Measurements from ENCODE around the gene ZNF556.
"Not testable (repeated sequence)": the region's sequence is repeated elsewhere in the genome, so short reads cannot be mapped to it uniquely, and the experiment has no call there.

Gene ZNF556

GRCh38 chr19:2854849-2855248 is 12.3 kb upstream of the ZNF556 start:
- no peak for DNase-seq

DNA sequence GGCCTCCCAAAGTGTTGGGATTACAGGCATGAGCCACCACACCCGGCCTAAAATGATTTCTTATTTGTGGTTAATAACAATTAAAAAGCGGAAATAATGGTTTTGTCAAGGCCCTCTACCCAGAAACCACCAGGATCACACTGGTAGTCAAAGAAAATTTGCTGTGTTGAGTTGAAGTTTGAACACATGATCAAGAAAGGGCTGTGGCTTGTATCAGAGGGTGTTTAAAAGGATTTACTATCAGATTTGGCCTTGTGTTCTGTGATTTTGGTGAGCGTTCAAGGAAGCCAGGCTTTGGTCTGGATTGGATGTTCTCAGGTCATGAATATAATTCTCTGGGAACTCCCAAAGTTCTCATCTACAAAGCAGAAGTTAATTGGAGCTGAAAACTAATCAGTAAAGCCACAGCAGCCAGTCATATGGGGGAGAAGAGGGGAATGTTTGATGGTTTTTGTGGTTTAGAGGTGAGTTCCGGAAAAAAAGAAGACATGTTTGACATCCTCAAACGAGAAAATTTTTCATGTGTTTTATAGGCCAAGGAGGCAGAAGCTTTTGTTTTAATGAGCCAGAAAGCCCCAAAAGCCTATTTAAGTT is 10.6 kb upstream of the ZNF556 start:
- DNase-seq = no peak

DNA sequence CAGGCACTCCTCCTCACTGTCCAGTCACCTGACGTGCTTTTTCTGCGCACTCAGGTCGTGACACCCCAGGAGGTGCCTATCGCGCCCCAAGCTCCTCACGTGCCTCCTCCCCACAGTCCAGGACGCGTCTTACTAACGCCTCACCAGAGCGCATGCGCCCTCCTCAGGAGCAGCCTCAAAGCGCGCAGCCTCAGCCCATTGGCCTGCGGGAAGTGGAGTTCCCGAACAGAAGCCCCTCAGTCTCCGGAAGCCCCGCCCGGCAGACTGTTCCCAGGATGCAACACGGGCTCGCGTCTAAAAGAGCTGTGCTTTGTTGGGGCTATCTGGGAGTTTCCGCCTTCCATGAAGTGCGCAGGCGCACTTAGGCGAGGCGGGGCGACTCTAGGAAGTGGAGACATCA is 8.3 kb upstream of the ZNF556 start:
- DNase-seq = no peak

GRCh38 chr19:2863816-2864215 is 3.3 kb upstream of the ZNF556 start:
- DNase-seq = no peak

- no peak for DNase-seq
Observed at GRCh38 chr19:2865334-2866100, 1.6 kb upstream of the ZNF556 start.

DNA sequence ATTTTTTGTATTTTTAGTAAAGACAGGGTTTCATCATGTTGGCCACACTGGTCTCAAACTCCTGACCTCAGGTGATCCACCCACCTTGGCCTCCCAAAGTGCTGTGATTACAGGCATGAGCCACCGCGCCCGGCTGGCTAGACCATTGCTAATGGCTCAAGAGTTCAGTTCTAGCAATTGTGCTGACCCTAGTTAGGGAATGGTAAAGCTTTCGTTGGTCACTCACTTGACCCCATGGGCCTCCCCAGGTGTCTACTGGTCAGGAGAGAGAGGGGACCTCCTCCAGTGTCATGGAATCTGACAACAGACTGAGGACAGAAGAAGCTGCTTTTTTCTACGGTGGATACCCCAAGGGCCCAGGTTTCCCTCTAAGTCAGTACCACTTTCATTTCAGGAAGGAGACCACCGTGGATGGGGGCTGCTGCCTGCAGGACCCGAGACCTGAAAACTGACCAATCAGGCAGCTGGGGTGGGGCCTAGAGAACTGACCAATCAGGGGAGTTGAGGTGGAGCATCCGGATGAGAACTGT is 575 bp upstream of the ZNF556 start:
- DNase-seq = no peak

GRCh38 chr19:2869618-2870017 is 2.5 kb downstream of the ZNF556 start:
- DNase-seq = no peak

- not testable (repeated sequence) for DNase-seq
Observed at GRCh38 chr19:2872175-2872574, 5.0 kb downstream of the ZNF556 start.

GRCh38 chr19:2877398-2878331 is 10.5 kb downstream of the ZNF556 start:
- no peak for DNase-seq

DNA sequence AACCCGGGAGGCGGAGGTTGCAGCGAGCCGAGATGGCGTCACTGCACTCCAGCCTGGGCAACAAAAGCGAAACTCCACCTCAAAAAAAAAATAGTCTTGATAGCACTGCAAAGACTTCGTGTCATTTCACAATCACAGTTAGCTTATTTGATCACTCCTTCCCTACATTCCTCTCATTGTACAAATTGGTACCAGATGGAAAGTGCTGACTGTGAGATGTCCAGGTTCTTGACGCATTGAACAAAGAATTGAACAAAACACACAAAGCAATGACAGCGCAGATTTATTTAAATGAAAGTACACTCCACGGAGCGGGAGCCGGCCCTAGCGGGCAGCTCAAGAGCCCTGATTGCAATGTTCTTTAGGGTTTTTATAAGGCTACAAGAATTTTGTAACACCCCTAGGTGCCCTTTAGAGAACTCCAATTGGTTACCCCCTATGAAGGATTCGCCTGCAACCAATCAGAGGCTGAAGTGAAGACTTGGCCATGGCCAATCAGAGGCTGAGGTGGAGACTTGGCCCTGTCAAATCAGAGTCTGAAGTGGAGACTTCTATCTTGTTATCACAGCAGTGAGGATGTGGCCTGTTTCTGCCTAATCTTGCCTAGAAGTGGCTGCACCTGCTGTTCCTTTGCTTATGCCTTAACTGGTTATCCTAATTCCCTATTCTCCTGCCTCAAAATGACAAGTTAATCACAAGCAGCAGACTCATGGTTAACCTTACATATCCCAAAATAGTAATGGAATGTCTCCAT is 16.7 kb downstream of the ZNF556 start:
- peak in 1 of 2 experiments; percentile 25 for DNase-seq

GRCh38 chr19:2885736-2886135 is 18.6 kb downstream of the ZNF556 start:
- DNase-seq = no peak

DNA sequence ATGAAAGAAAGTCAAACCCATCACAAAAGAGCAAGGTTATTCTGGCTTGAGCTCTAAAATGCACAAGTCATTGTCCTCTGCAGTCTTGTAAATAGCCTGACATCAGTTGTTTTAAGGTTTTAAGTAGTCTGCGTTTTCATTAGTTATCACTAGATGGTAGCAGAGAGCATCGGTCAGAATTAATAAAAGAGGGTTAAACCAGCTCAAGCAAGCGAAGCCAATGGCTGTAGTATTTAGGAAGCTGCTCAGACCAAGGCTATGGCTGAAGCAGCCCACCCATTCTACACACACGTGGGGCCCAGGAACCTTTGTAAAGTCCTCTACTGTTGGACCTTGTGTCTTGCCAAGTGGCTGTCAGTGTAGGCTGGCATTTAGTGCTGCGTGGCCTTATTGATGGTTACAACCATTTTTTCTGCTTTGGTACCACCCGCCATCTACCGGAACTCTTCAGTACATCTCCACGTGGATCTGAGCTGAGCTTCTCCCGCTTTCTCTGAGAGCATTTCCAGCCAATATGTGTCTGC is 20.3 kb downstream of the ZNF556 start:
- DNase-seq = peak; percentile 66 to 89

- DNase-seq = peak in 1 of 2 experiments; percentile 35
Observed at GRCh38 chr19:2888731-2889224, 21.6 kb downstream of the ZNF556 start.

DNA sequence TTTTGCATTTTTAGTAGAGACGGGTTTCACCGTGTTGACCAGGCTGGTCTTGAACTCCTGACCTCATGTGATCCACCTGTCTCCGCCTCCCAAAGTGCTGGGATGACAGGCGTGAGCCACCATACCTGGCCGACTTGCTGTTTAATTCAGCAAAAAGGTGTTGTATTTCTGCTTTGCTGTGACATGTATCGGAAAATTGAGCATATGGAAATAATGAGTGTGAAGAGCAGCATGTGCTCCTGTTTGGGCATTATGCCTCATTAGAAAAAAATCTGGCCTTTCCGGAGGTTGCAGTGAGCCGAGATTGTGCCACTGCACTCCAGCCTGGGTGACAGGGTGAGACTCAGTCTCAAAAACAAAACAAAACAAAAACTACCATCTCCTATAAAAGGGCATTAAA is 23.4 kb downstream of the ZNF556 start:
- DNase-seq = not testable (repeated sequence)

GRCh38 chr19:2896694-2897093 is 29.6 kb downstream of the ZNF556 start:
- DNase-seq = no peak

DNA sequence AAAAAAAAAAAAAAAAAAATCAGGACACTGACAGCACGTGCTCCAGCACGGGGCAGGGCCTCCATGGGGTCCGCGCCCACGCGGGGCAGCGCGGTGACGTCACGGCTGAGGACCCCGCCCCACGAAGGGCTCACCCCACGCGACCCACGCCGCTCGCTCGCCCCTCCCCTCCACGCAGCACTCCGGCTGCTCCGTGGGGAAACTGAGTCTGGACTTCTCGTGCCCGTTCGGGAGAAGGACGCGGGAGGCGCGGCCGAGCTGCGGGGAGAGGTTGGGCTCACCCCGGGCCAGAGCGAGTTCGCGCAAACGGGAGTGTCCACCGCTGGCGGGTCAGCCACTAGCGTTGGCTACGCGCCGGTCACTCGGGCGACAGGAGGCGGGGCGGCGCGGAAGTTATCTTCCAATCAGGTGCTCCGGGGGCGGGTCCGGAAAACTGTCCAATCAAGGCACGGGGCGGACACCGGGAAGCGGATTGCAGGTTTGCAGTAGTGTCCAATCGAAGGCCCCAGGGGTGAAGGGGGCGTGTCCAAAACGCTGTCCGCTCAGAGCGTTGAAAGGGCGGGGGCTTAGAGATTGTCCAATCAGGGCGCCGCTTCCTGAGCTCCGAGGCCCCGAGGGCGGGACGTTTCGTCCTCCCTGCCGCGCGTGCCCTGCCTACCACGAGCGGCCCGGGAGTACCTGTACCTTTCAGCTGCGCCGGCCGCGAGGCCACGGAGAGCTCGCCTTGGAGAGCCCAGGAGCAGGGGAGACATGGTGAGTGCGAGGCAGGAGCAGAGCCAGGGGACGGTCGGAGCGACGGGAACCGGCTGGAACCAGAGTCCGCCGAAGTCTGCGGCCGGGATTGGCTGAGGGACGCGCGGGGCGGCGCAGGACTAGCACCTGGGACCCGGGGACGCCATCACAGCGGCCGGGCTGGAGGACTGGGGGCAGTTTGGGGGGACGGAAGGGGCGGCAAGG is 33.4 kb downstream of the ZNF556 start, which contains the start of gene ZNF57:
Gene ZNF57 (plus strand): TSS at position 633 of the 957 bp plus-strand sequence. CDS start 118 bp downstream, at position 751.
- peak; percentile 97 to 98 for DNase-seq

DNA sequence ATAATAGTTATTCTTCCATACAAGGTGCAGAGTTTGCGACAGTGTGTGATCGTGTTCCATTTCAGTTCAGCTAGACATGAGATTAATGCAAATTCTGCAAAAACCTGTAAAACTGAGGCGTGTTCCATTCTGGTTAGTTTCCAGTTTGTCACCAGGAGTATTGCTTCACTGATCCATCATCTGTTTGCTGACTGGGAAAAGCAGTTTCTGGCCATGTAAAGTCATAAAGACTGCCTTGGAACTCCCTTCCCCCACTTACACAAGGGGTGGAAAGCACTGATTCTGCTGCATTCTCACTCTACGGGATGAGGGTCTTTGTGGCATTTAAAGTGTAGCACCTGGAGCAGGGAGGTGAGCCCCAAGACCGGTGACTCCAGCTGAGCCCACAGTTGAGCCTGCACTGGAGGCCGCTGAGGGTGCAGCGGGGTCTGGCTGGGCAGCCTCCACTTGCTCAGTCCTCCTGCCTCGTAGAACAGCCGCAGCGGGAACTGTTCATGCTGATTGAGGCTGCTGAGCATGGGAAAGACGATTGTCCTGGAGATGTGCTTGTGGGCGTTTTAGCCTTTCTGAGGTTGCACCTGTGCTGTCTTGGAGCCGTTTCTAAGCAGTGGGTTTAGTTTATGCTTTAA is 35.6 kb downstream of the ZNF556 start:
- no peak for DNase-seq

- DNase-seq = not testable (repeated sequence)
Observed at GRCh38 chr19:2903326-2903725, 36.2 kb downstream of the ZNF556 start.

DNA sequence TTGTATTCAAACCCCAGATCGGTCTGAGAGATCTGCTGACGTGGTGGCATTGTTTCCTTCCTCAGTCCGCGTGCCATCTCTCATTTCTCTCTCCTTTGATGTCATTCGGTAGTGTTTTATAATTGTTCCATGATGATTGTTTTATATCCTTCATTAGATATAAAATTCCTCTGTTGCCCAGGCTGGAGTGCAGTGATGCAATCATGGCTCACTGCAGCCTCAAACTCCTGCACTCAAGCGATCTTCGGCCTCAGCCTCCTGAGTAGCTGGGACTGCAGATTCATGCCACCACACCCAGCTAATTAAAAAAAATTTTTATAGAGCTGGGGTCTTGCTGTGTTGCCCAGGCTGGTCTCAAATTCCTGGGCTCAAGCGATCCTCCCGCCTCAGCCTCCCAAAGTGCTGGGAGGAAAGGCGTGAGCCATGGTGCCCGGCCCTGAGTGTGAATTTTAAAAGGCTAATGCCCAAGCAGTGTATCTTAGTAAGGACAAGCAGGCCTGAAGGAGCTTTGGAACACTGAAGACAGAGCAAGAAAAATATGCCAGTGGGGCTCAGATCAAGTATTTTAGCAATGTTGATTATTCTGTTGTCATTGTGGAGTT is 38.9 kb downstream of the ZNF556 start:
- no peak for DNase-seq

All from NCI-H524 (cell line).